Stimulated activated CD4-positive, alpha-beta T cell treated with anti-CD3 and anti-CD28 coated beads, Interleukin-4, amount 100 ng/mL, for 1 hour (primary cell): ENCODE results near the gene TAF7.
"Not testable (repeated sequence)": the region's sequence is repeated elsewhere in the genome, so short reads cannot be mapped to it uniquely, and the experiment has no call there.

Experiments
- DNase-seq: peaks from one replicate; pipeline ENCODE4 v3.0.0-alpha.2; 2020

The TAF7 gene

GRCh38 chr5:141338538-141339306 lies 18.1 kb upstream of the TAF7 start, which contains the start of gene PCDHGA2:
TSS of gene PCDHGA2 (plus strand) at chr5:141338760.
- DNase-seq: no peak

GRCh38 chr5:141332571-141332970 lies 12.0 kb upstream of the TAF7 start:
- DNase-seq: not testable (repeated sequence)

- peak; percentile 25 for DNase-seq
Measured at GRCh38 chr5:141330299-141331080, 9.9 kb upstream of the TAF7 start, which contains the start of gene PCDHGA1. TSS of gene PCDHGA1 (plus strand) at chr5:141330514.

DNA sequence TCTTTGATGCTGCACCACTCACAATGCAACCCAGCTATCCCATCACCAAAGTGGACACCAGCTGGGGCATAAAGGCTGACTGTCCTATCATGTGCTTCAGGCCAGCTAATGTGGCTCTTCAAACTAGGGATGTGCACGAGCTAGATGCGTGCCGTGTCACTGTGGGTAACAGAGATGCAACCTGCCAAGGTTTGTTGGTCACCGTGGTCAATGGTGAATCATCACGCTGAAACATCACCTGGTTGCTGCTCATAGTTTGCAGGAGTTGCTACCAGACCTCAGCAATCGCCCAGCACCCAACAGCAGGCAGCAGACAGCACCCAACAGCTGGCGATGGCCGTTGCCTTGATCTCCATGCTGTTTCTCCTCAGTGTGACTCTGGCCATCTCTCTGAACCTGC lies 7.6 kb upstream of the TAF7 start:
- no peak for DNase-seq

DNA sequence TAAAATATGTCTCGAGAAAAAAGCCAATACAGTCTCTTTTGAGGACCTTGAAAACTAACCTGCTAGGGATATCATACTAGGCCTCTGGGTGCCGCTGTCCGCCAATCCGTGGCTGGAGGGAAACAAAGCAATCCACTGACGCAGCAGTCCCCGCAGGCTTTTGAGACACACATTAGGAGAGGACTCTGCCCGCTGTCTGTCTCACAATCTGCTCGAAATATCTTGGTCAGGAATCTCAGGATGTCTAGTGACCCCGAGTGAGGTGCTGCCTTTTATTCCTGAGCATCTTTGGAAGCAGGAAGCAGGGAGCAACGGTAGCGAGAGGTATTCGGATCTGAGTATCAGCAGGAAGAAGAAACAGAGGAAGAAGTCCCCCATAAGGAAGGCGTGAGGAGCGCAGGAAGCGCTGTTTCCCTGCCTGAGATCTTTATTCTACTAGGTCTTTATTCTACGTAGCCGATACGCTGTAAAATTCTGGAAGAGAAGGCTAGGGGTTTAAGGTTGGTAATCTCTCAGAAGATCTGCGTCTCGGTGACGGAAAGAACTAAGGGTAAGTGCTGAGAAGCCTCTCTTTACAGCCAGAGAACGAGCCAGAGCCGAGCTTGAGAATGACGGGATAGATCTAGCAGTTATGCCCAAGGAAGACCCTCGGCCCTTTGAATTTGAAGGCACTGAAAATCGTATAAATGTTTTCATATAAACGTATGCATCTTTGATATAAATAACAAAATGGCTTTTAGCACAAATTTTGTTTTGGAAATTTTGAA lies 5.7 kb upstream of the TAF7 start:
- peak; percentile 70 for DNase-seq

DNA sequence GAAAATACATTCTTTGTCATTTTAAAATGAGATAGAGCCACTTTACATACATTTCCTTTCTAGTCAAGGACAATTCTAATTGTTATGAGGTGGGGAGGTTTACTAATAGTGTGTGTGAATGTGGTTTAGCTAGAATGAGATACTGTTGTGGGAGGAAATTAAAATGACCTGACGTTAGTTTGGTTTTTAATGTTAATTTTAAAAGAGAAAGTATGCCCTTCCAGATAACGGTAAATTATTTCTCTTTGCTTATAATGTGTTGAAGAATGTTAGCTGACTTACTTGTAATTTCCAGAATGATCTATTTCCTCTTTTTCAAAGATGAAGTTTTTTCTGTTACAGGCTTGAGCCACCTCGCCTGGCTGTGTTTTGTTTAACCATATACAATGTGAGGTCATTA lies 1.7 kb upstream of the TAF7 start:
- no peak for DNase-seq

- DNase-seq: no peak
Measured at GRCh38 chr5:141319699-141320098, 885 bp downstream of the TAF7 start.

GRCh38 chr5:141319202-141319601 lies 1.4 kb downstream of the TAF7 start:
- no peak for DNase-seq

- not testable (repeated sequence) for DNase-seq
Measured at GRCh38 chr5:141316963-141317362, 3.6 kb downstream of the TAF7 start.

DNA sequence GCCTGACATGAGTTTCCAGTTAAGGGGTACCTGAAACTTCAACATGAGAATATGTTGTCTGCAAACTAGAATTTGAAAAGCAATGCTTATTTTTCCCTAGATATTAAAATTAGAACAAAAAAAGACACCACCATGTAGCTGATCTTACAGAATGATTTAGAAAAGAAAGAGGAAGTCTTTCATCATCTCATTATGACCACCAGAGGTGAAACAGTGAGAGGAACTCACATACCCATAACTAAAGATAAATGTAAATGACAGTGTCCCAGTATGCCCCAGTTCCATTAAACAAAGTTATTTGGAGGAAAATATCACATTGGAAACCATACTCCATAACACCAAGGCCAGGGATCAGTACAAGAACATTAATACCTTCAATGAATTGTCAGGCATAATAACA lies 6.9 kb downstream of the TAF7 start:
- no peak for DNase-seq

GRCh38 chr5:141306630-141307029 lies 14.0 kb downstream of the TAF7 start:
- DNase-seq: no peak

DNA sequence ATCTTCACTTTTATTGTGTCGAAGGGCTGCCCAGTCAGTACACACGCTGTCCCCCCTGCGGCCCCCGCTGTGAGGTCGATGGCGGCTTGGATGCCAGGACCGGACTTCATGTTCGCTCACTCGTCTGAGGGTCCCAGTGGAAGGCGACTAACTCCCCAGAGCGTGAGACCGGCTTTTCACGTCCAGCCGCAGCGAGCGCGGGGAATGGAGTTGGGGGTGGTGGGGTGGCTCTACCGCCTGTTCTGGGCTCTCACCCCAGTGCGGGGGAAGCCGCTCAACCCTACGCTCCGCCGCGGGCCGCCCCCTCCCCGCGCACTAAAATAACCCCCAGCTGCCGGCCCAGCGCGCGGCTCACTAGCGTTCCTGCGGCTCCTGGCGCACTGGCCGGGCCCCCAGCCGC lies 16.8 kb downstream of the TAF7 start, which contains the start of gene SLC25A2:
Gene SLC25A2, minus strand, starts transcription at position 294 of the 400 bp plus-strand sequence. Its CDS starts 184 bp downstream, at position 110.
- no peak for DNase-seq

GRCh38 chr5:141298376-141298775 lies 22.2 kb downstream of the TAF7 start:
- DNase-seq: no peak

DNA sequence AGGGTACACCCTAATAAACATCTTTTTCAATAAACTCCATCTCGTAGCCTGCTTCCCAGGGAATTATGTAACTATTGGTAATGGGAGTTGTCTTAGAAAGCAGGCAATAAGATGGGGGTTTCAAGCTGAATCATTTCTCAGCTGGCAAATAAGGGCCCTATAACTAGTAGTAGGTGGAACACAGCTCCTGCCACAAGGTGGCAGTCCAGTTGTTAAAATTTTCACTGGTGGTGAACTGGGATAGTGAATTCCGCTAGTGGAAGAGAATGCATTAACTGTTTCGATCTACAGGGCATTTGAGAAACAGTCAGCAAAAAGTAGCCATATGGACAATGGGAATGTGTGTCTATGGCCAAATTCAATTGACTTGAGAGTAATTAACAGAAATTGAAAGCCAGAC lies 47.7 kb downstream of the TAF7 start:
- DNase-seq: no peak

DNA sequence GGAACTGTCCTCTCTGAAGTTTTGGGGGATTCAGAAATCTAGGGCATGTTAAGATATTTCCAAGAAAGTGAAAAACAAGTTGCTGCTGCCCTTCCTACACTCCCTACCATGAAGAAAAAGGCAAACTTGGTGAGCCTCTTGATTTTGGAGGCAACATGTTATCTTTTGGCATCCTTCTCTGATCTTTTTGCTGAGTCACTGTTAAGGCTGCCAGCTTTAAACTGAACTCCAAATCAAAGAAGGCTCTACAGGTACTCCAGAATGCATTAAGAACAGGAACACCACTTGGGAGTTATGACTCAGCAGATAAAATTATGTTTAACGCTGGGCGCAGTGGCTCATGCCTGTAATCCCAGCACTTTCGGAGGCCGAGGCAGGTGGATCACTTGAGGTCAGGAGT lies 51.4 kb downstream of the TAF7 start:
- no peak for DNase-seq
